Chondrocyte (in vitro differentiated cells): ENCODE measurements around the gene HTATIP2. TPM values are rescaled to one million over a fixed set of nuclear protein-coding genes. Genes with fewer than 3 reads are reported as not detected.

Experiments
- DNase-seq: peaks from one replicate; pipeline ENCODE4 v3.0.0; 2021; ENCODE audit warnings: mixed read lengths, low spot score
- H3K27ac Mint-ChIP-seq: one replicate; pipeline ENCODE4 v1.8.0; 2021; ENCODE audit warnings: mild to moderate bottlenecking, moderate library complexity, mixed read lengths; ENCODE audit not compliant: unreplicated experiment
- H3K27me3 Mint-ChIP-seq: 2 replicates; pipeline ENCODE4 v1.8.0; 2021; ENCODE audit warnings: low read depth, mixed read lengths
- H3K36me3 Mint-ChIP-seq: 2 replicates; pipeline ENCODE4 v1.8.0; 2021; ENCODE audit warnings: low read depth, mixed read lengths
- H3K4me1 Mint-ChIP-seq: 2 replicates; pipeline ENCODE4 v1.8.0; 2021; ENCODE audit warnings: low read depth, mild to moderate bottlenecking, mixed read lengths
- H3K4me3 Mint-ChIP-seq: one replicate; pipeline ENCODE4 v1.8.0; 2021; ENCODE audit warnings: mild to moderate bottlenecking, moderate library complexity, mixed read lengths; ENCODE audit not compliant: unreplicated experiment
- H3K9me3 Mint-ChIP-seq: 2 replicates; pipeline ENCODE4 v1.8.0; 2021; ENCODE audit warnings: low read depth, mixed read lengths
- total RNA-seq: library from RNA; stranded (reverse); gene quantifications from 3 replicates; pipeline ENCODE4 v1.2.1, GENCODE V29; 2021
- TF ChIP-seq, protein P1 (sequence below): fragments of 200-600 bp; sonication (generic); IDR thresholded peaks from 2 replicates; pipeline ENCODE4 v1.5.0; 2021; ENCODE audit warnings: antibody characterized with exemption, mild to moderate bottlenecking, moderate library complexity

The HTATIP2 gene
- total RNA-seq, 1 donor from 2014 or later, result 37.7 TPM

GRCh38 chr11:20355221-20356219 is 8.0 kb upstream of the HTATIP2 start:
- Mint-ChIP-seq H3K9me3 (no peaks in the 10 kb centered on the region), H3K4me3 (no peak overlapping the region), H3K36me3 (no peaks in the 10 kb centered on the region), H3K27me3 (no peaks in the 10 kb centered on the region), H3K4me1 (peaks cover 10% of the 10 kb centered on the region), H3K27ac (no peak overlapping the region)
- TF ChIP-seq, protein P1, sequence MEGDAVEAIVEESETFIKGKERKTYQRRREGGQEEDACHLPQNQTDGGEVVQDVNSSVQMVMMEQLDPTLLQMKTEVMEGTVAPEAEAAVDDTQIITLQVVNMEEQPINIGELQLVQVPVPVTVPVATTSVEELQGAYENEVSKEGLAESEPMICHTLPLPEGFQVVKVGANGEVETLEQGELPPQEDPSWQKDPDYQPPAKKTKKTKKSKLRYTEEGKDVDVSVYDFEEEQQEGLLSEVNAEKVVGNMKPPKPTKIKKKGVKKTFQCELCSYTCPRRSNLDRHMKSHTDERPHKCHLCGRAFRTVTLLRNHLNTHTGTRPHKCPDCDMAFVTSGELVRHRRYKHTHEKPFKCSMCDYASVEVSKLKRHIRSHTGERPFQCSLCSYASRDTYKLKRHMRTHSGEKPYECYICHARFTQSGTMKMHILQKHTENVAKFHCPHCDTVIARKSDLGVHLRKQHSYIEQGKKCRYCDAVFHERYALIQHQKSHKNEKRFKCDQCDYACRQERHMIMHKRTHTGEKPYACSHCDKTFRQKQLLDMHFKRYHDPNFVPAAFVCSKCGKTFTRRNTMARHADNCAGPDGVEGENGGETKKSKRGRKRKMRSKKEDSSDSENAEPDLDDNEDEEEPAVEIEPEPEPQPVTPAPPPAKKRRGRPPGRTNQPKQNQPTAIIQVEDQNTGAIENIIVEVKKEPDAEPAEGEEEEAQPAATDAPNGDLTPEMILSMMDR, result peak; percentile 82
- DNase-seq, result no peak

- H3K4me3 Mint-ChIP-seq, result no peak overlapping the region
- no peak overlapping the region for H3K27ac Mint-ChIP-seq
- no peak for DNase-seq
- TF ChIP-seq, protein P1, result no peak
- no peaks in the 10 kb centered on the region for H3K36me3 Mint-ChIP-seq
- H3K27me3 Mint-ChIP-seq, result no peaks in the 10 kb centered on the region
- H3K9me3 Mint-ChIP-seq, result no peaks in the 10 kb centered on the region
- H3K4me1 Mint-ChIP-seq, result peaks cover 5% of the 10 kb centered on the region
Measured at GRCh38 chr11:20357150-20357549, 6.4 kb upstream of the HTATIP2 start.

DNA sequence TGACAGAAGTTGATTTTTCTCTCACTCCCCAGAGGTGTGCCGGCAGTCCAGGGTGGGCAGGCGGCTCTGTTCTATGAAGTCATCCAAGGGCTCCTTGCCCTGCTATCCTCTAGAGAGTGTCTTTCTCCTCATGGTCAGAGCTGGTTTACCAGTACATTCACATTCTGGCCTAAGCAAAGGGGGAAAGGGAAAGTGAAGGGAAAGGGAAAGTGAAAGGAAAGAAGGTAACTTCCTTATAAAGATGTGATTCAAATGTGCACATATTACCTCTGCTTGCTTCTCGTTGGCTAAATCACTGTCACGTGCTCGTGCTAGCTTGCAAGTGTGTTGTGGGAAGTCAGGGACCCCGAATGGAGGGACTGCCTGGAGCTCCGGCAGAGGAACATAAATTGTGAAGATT is 2.9 kb upstream of the HTATIP2 start:
- no peak for DNase-seq
- no peak overlapping the region for H3K27ac Mint-ChIP-seq
- H3K4me1 Mint-ChIP-seq, result peaks cover 26% of the 10 kb centered on the region
- no peak overlapping the region for H3K4me3 Mint-ChIP-seq
- H3K27me3 Mint-ChIP-seq, result no peaks in the 10 kb centered on the region
- H3K36me3 Mint-ChIP-seq, result no peaks in the 10 kb centered on the region
- H3K9me3 Mint-ChIP-seq, result no peaks in the 10 kb centered on the region
- TF ChIP-seq, protein P1, result no peak

- Mint-ChIP-seq H3K36me3 (no peaks in the 10 kb centered on the region), H3K27ac (no peak overlapping the region), H3K4me1 (peaks cover 41% of the 10 kb centered on the region), H3K9me3 (no peaks in the 10 kb centered on the region), H3K27me3 (no peaks in the 10 kb centered on the region), H3K4me3 (no peak overlapping the region)
- no peak for DNase-seq
- TF ChIP-seq, protein P1, result no peak
Measured at GRCh38 chr11:20362481-20362880, 1.0 kb upstream of the HTATIP2 start.

- DNase-seq, result no peak
- peak overlapping the region; percentile 78 for H3K4me3 Mint-ChIP-seq
- H3K27ac Mint-ChIP-seq, result peak overlapping the region; percentile 90
- no peaks in the 10 kb centered on the region for H3K36me3 Mint-ChIP-seq
- TF ChIP-seq, protein P1, result no peak
- no peaks in the 10 kb centered on the region for H3K27me3 Mint-ChIP-seq
- no peaks in the 10 kb centered on the region for H3K9me3 Mint-ChIP-seq
- peaks cover 46% of the 10 kb centered on the region for H3K4me1 Mint-ChIP-seq
Measured at GRCh38 chr11:20363149-20363499, 390 bp upstream of the HTATIP2 start.
